ENCODE data around the gene ADGRL1. TPM values are rescaled to one million over a fixed set of nuclear protein-coding genes. Genes with fewer than 3 reads are reported as not detected.
"Not testable (repeated sequence)": the region's sequence is repeated elsewhere in the genome, so short reads cannot be mapped to it uniquely, and the experiment has no call there.

Gene ADGRL1
- total RNA-seq, 4 donors from 2014 or later = 45.9 to 55.4 (median 48.7) TPM

GRCh38 chr19:14237014-14237941 lies 31.3 kb upstream of the ADGRL1 start:
- Histone ChIP-seq H3K4me1 (peaks cover 0 to 4% (median 0%) of the 10 kb centered on the region in 4 donors), H3K9me3 (no peaks in the 10 kb centered on the region), H3K36me3 (no peaks in the 10 kb centered on the region), H3K27ac (no peak overlapping the region), H3K4me3 (no peak overlapping the region), H3K27me3 (no peaks in the 10 kb centered on the region)
- DNase-seq = no peak
- no peak for TF ChIP-seq EP300 (IDR thresholded peaks at IDR 0.05; ENCODE audit: low read depth)
- TF ChIP-seq CTCF (IDR thresholded peaks at IDR 0.05) = no peak
- no peak for TF ChIP-seq POLR2AphosphoS5 (IDR thresholded peaks at IDR 0.05)
- TF ChIP-seq POLR2A (IDR thresholded peaks at IDR 0.05) = no peak
- 62 to 71% methylated on average over 4 to 5 of the region's 5 CpGs for WGBS, 2 donors (ENCODE audit: low coverage in 1 of 2)
- intact Hi-C loops (cut with DNase I; ENCODE audit: low total_unique reads) (no loop called here), in situ Hi-C loops (cut with MboI; ENCODE audit: low pct_ligation_motif_present in 1 of 4, low pct_unique_long_range_greater_than_20kb in 1 of 4, low sequenced_read_pairs in 3 of 4) (no loop called here)

GRCh38 chr19:14232945-14233344 lies 27.0 kb upstream of the ADGRL1 start:
- intact Hi-C loops (cut with DNase I; ENCODE audit: low total_unique reads); in situ Hi-C loops (cut with MboI; ENCODE audit: low pct_ligation_motif_present in 1 of 4, low pct_unique_long_range_greater_than_20kb in 1 of 4, low sequenced_read_pairs in 3 of 4): not testable (repeated sequence)

GRCh38 chr19:14228446-14229071 lies 22.6 kb upstream of the ADGRL1 start:
- WGBS, 2 donors (ENCODE audit: low coverage in 1 of 2) = 52% methylated on average over 17 of the region's 17 CpGs; no CpG with 5 or more reads in 1 of the 2 donors
- H3K36me3 ChIP-seq; in situ Hi-C loops (cut with MboI; ENCODE audit: low pct_ligation_motif_present in 1 of 4, low pct_unique_long_range_greater_than_20kb in 1 of 4, low sequenced_read_pairs in 3 of 4); intact Hi-C loops (cut with DNase I; ENCODE audit: low total_unique reads); H3K27me3 ChIP-seq; H3K4me1 ChIP-seq; H3K27ac ChIP-seq; H3K4me3 ChIP-seq; DNase-seq; H3K9me3 ChIP-seq: not testable (repeated sequence)

More at GRCh38 chr19:14232945-14233344, 27.0 kb upstream of the ADGRL1 start:
- not testable (repeated sequence) for H3K4me1 ChIP-seq, H3K36me3 ChIP-seq, H3K4me3 ChIP-seq, H3K27me3 ChIP-seq, DNase-seq, H3K27ac ChIP-seq, H3K9me3 ChIP-seq
- WGBS, 2 donors (ENCODE audit: low coverage in 1 of 2) = 86 to 95% methylated on average over 4 of the region's 4 CpGs

GRCh38 chr19:14226498-14226897 lies 20.5 kb upstream of the ADGRL1 start:
- intact Hi-C loops (cut with DNase I; ENCODE audit: low total_unique reads); H3K27me3 ChIP-seq; DNase-seq; H3K27ac ChIP-seq; H3K4me1 ChIP-seq; in situ Hi-C loops (cut with MboI; ENCODE audit: low pct_ligation_motif_present in 1 of 4, low pct_unique_long_range_greater_than_20kb in 1 of 4, low sequenced_read_pairs in 3 of 4); H3K36me3 ChIP-seq; H3K9me3 ChIP-seq; H3K4me3 ChIP-seq: not testable (repeated sequence)
- WGBS, 2 donors (ENCODE audit: low coverage in 1 of 2) = 84 to 88% methylated on average over 4 to 6 of the region's 6 CpGs

GRCh38 chr19:14222886-14223285 lies 16.9 kb upstream of the ADGRL1 start:
- DNase-seq = no peak
- 59 to 68% methylated on average over 15 to 16 of the region's 16 CpGs for WGBS, 2 donors (ENCODE audit: low coverage in 1 of 2)
- no peak overlapping the region for H3K27ac ChIP-seq
- H3K9me3 ChIP-seq = no peaks in the 10 kb centered on the region
- H3K36me3 ChIP-seq = no peaks in the 10 kb centered on the region
- H3K4me1 ChIP-seq = peaks cover 0 to 8% (median 6%) of the 10 kb centered on the region in 4 donors
- in situ Hi-C loops (cut with MboI; ENCODE audit: low pct_ligation_motif_present in 1 of 4, low pct_unique_long_range_greater_than_20kb in 1 of 4, low sequenced_read_pairs in 3 of 4) = no loop called here
- no peaks in the 10 kb centered on the region for H3K27me3 ChIP-seq
- no peak overlapping the region for H3K4me3 ChIP-seq
- intact Hi-C loops (cut with DNase I; ENCODE audit: low total_unique reads) = no loop called here
- TF ChIP-seq CTCF (IDR thresholded peaks at IDR 0.05) (no peak), EP300 (IDR thresholded peaks at IDR 0.05; ENCODE audit: low read depth) (no peak), POLR2A (IDR thresholded peaks at IDR 0.05) (no peak), POLR2AphosphoS5 (IDR thresholded peaks at IDR 0.05) (no peak)
